ENCODE results near the gene CERS1. TPM values are rescaled to one million over a fixed set of nuclear protein-coding genes. Genes with fewer than 3 reads are reported as not detected.

CERS1 gene
- total and polyA plus RNA-seq, 3 donors from 2014 or later, result 43.0 to 73.2 (median 64.5) TPM

DNA sequence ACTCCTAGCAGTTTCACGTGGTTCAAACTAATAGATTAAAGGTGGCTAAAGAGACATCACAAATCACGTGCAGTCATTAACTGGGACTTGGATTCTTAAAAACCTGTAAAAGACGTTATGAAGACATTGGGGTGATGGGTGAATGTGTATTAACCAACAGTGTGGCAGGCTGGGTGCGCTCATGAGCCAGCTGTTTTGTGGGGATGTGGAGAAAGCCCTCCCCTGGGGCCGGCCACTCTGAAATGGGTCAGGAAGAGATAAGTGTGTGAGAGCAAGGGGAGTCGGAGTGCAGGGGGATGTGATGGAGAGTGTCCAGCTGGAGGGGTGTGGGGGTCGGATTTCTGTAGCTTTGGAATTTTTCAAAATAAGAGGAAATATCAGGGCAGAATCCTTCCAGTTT lies 53.8 kb downstream of the CERS1 start:
- TF ChIP-seq CTCF (IDR thresholded peaks at IDR 0.05) (no peak), POLR2A (IDR thresholded peaks at IDR 0.05) (no peak)
- Histone ChIP-seq H3K4me3 (no peak overlapping the region), H3K9me3 (no peaks in the 10 kb centered on the region), H3K36me3 (ENCODE audit: low read depth, missing control alignments) (no peaks in the 10 kb centered on the region), H3K27me3 (no peaks in the 10 kb centered on the region), H3K4me1 (peaks cover 59% of the 10 kb centered on the region), H3K27ac (no peak overlapping the region)
- DNase-seq, result no peak
- WGBS, 2 donors, result 31 to 42% methylated on average over 7 of the region's 7 CpGs
- intact Hi-C loops (cut with DNase I; ENCODE audit: low total_unique reads), result loop anchor here (10.0 kb wide), 1 partner anchor 247 kb away; no protein-coding TSS in a partner anchor

DNA sequence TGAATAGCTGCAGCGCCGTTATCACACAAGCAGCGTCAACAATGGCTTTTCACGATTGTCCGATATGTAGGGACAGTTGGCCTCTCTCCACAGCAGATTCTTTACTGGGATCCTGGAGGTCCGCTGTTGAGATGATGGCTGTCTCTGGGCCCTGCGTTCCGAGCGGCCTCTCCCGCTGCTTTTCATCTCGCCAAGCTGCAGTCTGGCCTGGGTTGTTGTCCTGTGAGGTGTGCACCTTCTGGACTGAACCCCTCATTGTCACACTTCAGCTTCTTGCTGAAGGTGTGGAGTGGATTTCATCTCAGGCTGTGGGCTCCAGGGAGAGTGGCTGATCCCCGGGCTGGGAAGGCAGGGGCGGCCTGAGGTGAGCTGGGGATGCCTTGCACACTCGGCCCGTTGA lies 54.6 kb downstream of the CERS1 start:
- Histone ChIP-seq H3K36me3 (ENCODE audit: low read depth, missing control alignments) (no peaks in the 10 kb centered on the region), H3K4me1 (peaks cover 53% of the 10 kb centered on the region), H3K9me3 (no peaks in the 10 kb centered on the region), H3K27me3 (no peaks in the 10 kb centered on the region), H3K27ac (no peak overlapping the region), H3K4me3 (no peak overlapping the region)
- no peak for TF ChIP-seq POLR2A (IDR thresholded peaks at IDR 0.05)
- TF ChIP-seq CTCF (IDR thresholded peaks at IDR 0.05), result no peak
- intact Hi-C loops (cut with DNase I; ENCODE audit: low total_unique reads), result loop anchor here (10.0 kb wide), 1 partner anchor 247 kb away; no protein-coding TSS in a partner anchor
- WGBS, 2 donors, result 73 to 82% methylated on average over 15 of the region's 15 CpGs
- no peak for DNase-seq

DNA sequence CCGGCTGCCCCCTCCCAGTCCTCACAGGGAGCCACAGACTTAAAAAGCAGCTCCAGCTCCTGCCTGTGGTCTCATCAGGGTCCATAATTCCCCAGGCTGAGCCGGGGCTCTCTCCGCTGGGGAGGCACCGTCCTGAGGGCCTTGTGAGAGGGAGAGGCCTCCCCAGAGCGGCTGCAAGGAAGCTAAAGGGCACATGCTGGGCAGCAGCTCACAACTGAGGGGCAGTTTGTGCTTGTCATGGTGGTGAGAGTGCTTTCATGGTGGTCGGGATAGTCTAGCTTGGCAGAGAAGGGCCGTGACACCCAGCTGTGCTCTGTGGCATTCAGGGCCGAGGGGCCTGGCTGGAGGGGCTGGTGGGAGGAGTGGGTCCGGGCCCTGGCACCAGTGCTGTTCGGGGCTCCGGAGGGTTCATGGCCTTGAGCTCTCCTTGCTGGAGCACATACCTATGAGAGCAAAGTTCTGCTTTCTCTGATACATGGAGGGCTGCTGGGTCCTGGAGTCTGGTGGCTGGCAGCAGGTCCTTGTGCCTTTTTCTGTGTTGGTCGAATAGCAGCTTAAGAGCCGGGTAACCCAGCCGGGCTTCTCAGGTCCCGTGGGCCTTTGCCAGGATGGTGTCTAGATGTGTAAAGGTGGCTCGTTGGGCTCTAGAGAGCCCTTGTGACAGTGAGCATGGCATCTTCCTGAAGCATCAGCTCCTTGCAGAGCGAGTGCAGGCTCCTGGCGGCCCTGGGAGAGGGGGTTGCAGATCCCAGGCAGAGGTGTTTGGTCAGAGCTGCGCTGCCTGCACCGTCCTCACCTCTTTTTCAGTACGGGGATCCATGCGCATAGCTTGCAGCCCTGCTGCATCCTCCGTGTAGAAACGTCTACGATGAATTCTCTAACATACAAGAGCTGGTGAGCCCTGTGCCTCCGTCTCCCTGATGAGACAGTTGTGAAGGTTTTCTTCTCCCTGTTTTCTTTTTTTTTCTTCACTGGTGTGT lies 55.4 kb downstream of the CERS1 start:
- no peaks in the 10 kb centered on the region for H3K9me3 ChIP-seq
- WGBS, 2 donors, result 60 to 80% methylated on average over 16 to 25 of the region's 26 CpGs
- H3K27ac ChIP-seq, result peak overlapping the region in 1 of 2 donors; percentile 39
- H3K36me3 ChIP-seq (ENCODE audit: low read depth, missing control alignments), result no peaks in the 10 kb centered on the region
- TF ChIP-seq CTCF (IDR thresholded peaks at IDR 0.05) (no peak), POLR2A (IDR thresholded peaks at IDR 0.05) (no peak)
- H3K27me3 ChIP-seq, result no peaks in the 10 kb centered on the region
- no peak for DNase-seq
- intact Hi-C loops (cut with DNase I; ENCODE audit: low total_unique reads), result loop anchor here (10.0 kb wide), 1 partner anchor 246 kb away; no protein-coding TSS in a partner anchor
- H3K4me1 ChIP-seq, result peaks cover 58% of the 10 kb centered on the region
- no peak overlapping the region for H3K4me3 ChIP-seq

DNA sequence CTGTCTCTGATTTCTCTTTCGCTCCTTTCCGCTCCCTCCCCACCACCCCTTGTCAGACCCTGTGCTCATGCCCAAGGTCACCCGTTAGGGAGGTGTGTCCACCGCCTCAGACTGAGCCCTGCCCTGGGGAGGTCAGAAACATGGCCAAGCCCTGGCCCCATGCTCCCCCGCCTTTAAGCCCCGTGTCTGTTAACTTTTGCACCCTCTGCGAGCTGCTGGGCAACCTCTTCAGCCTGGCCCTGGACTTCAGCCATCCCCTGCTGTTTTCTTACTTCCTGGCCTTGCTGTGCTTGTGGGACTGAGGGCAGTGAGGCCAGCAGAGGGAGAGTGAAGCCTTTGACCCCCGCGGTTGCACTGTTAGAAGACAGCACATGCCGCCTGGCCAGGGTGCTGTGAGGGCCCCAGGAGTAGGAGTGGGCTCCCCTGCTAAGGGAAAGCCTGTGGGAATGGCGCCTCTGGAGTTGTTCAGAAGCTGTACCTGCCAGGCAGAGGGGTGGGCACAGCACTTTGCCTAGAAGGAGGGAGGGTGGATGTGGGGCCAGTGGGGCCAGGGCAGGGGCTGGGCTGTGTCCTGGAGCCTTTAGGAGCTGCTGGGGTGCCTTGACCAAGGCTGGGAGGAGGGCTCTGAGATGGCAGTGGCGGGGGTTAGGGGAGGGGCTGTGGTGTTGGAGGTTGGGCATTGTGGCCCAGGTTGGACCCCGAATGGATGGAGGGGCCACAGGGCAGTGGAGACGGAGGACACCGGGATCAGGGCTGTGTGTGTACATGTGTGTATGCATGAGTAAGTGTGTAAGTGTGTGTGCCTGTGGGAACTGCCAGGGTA lies 56.3 kb downstream of the CERS1 start:
- 45 to 78% methylated on average over 11 to 15 of the region's 15 CpGs for WGBS, 2 donors
- intact Hi-C loops (cut with DNase I; ENCODE audit: low total_unique reads), result loop anchor here (10.0 kb wide), 1 partner anchor 245 kb away; no protein-coding TSS in a partner anchor
- Histone ChIP-seq H3K9me3 (no peaks in the 10 kb centered on the region), H3K4me3 (no peak overlapping the region), H3K27ac (peak overlapping the region in 1 of 2 donors; percentile 39), H3K4me1 (peaks cover 59% of the 10 kb centered on the region), H3K36me3 (ENCODE audit: low read depth, missing control alignments) (no peaks in the 10 kb centered on the region), H3K27me3 (no peaks in the 10 kb centered on the region)
- peak; percentile 64 for DNase-seq
- TF ChIP-seq CTCF (IDR thresholded peaks at IDR 0.05) (no peak), POLR2A (IDR thresholded peaks at IDR 0.05) (no peak)

Data from testis (tissue), 3 donors.